Dendritic cell treated with granulocyte-macrophage colony-stimulating factor and Interleukin-4, amounts not matched to agents 40 ng/mL and 50 ng/mL, for 4 days (primary cell): Measurements from ENCODE around the gene SLC1A1.

Source experiments
- H3K27ac Mint-ChIP-seq: one replicate; pipeline ENCODE4 v1.8.0; 2022; ENCODE audit warnings: mild to moderate bottlenecking, mixed read lengths
- H3K27me3 Mint-ChIP-seq: one replicate; pipeline ENCODE4 v1.8.0; 2022; ENCODE audit warnings: mild to moderate bottlenecking, mixed read lengths
- H3K36me3 Mint-ChIP-seq: one replicate; pipeline ENCODE4 v1.8.0; 2022; ENCODE audit warnings: low read depth, mixed read lengths
- H3K4me1 Mint-ChIP-seq: one replicate; pipeline ENCODE4 v1.8.0; 2022; ENCODE audit warnings: low read depth, mixed read lengths
- H3K4me3 Mint-ChIP-seq: one replicate; pipeline ENCODE4 v1.8.0; 2022; ENCODE audit warnings: mild to moderate bottlenecking, moderate library complexity, mixed read lengths
- H3K9me3 Mint-ChIP-seq: one replicate; pipeline ENCODE4 v1.8.0; 2022; ENCODE audit warnings: mixed read lengths
- intact Hi-C: fragments of 100-400 bp; cut with micrococcal nuclease; formaldehyde crosslinking; loops from one replicate; pipeline ENCODE4 v1.15.0; 2022

Gene SLC1A1

DNA sequence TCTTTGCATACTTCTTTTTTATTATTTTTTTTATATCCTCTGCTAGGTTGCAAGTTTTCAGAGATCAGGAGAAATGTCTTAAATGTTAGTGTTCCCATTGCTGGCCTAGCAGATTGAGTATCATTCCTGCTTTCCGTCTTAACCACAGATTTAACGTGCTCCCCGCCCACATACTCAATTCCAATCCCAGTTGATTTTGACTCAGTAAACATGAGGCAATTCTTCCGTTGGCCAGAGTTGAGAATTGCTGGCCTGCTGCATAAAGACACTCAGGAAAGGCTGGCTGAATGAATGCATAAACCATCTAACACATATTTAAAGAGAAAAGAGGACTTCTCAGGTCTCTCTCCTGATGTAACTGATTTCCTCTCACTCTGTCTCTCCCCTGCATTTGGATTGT, 125.0 kb downstream of the SLC1A1 start:
- Mint-ChIP-seq H3K36me3 (no peaks in the 10 kb centered on the region), H3K9me3 (no peaks in the 10 kb centered on the region), H3K27ac (no peak overlapping the region), H3K27me3 (peaks cover 4% of the 10 kb centered on the region), H3K4me1 (peaks cover 4% of the 10 kb centered on the region), H3K4me3 (no peak overlapping the region)
- intact Hi-C loops: no loop called here

DNA sequence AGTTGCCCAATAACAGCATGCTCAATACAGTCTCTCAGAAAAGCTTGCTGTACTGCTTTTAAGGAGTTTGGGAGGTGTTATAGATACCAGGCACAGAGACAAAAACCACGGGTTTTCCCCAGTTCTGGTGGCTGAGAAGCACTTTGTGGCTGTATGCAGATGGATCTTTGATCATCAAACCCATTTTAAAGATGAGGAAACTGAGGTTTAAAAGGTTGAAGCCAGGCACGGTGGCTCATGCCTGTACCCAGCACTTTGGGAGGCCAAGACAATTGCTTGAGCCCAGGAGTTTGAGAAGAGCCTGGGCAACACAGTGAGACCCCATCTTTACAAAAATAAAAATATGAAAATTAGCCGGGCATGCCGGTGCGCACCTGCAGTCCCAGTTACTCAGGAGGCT, 125.5 kb downstream of the SLC1A1 start:
- Mint-ChIP-seq H3K27me3 (peaks cover 4% of the 10 kb centered on the region), H3K4me3 (no peak overlapping the region), H3K4me1 (peaks cover 5% of the 10 kb centered on the region), H3K27ac (no peak overlapping the region), H3K36me3 (no peaks in the 10 kb centered on the region), H3K9me3 (no peaks in the 10 kb centered on the region)
- intact Hi-C loops: no loop called here

DNA sequence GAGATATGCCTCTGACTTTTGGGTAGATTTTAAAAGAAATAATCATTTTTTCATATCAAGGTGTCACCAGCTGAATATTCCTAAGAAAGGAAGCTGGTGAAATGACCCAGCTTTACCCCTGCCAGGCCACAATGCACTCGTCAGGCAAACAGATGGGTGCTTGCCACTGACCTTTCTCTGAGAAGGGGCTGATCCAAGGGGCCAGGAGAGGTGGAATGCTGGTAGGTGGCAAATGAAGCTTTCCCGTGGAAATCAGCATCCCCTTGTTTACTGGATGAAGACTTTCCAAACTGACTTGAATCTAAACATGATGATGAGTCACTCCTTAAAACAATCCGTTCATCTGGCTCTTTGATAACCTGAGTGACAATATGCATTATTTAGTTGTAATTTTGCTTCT, 127.5 kb downstream of the SLC1A1 start:
- Mint-ChIP-seq H3K9me3 (no peaks in the 10 kb centered on the region), H3K4me1 (peaks cover 5% of the 10 kb centered on the region), H3K27ac (no peak overlapping the region), H3K36me3 (no peaks in the 10 kb centered on the region), H3K4me3 (no peak overlapping the region), H3K27me3 (peaks cover 4% of the 10 kb centered on the region)
- intact Hi-C loops: no loop called here

DNA sequence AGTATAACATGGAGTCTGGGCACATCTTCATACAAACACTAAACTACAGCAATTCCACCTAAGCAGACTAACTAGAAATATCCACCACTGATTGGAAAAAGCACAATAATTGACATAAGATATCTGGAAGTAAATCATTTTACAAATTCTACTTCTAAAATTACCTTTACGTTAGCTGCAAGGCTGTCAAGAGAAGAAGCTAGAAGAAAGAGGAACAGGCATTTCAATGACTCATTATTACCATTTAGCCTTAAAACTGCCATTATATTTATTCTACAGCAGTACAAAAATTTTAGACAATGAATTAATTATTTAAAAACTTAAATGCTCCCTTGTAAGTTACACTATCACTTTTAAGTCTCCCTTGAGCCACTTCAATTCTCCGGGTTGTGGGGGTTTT, 128.4 kb downstream of the SLC1A1 start:
- Mint-ChIP-seq H3K27me3 (peaks cover 4% of the 10 kb centered on the region), H3K36me3 (no peaks in the 10 kb centered on the region), H3K4me3 (no peak overlapping the region), H3K27ac (no peak overlapping the region), H3K4me1 (peaks cover 5% of the 10 kb centered on the region), H3K9me3 (no peaks in the 10 kb centered on the region)
- intact Hi-C loops: no loop called here

DNA sequence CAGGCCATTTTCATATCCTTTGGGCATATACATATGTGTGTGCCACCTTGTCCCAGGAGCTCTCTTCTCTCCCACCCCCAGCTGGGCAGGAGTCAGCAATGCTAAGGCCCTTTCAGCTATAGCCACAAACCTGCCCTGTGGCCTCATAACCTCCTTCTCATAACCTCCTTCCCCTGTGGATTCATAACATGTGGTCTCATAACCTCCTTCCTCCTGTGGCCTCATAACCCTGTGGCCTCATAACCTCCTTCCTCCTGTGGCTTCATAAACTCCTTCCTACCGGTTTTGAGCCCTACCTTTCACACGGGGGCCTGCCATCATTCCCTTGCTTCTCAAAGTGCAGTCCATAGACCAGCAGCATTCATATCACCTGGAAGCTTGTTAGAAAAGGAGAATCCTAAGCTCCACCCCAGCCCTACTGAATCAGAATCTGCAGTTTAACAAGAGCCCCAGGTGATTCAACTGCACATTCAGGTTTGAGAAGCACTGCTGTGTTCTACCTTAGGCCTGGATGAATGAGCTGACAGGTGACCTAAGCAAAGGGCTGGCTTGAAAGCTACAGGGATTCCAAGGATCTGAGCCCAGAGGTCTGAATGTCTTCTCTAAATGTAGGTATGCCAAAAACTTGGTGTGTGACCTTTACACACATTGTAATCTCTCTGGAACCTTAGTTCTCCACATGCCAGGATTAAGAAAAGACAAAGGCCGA, 129.9 kb downstream of the SLC1A1 start:
- Mint-ChIP-seq H3K9me3 (no peaks in the 10 kb centered on the region), H3K4me1 (peaks cover 5% of the 10 kb centered on the region), H3K4me3 (no peak overlapping the region), H3K36me3 (no peaks in the 10 kb centered on the region), H3K27ac (no peak overlapping the region), H3K27me3 (peaks cover 4% of the 10 kb centered on the region)
- intact Hi-C loops: no loop called here

DNA sequence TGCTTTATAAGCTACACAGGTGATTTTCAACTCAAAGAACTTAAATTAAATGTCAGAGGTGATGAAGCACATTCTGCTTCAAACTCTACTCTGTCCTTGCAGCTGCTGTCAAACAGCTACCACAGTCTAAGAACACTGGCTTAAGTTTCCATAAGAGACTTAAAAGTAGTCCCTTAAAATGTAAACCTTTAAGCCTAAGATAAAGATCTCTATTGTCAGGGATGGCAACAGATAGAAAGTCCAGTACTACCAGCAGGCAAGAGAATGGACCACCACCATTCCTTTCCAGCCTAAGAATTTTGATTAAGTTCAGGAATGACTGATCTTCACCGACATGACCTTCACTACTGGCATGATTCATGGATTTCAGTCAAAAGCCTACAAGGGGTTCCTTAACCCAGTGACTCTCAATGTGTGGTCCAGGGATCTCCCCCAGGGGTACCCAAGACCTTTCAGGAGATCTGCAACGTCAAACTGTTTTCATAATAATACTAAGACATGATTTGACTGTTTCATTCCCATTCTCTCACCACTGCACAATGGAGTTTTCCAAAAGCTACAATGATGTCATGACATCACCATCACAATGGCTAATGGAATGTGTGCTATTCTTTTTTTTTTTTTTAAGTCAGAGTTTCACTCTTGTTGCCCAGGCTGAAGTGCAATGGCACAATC, 130.8 kb downstream of the SLC1A1 start:
- H3K27ac Mint-ChIP-seq: no peak overlapping the region
- no peak overlapping the region for H3K4me3 Mint-ChIP-seq
- no peaks in the 10 kb centered on the region for H3K9me3 Mint-ChIP-seq
- peaks cover 4% of the 10 kb centered on the region for H3K27me3 Mint-ChIP-seq
- H3K36me3 Mint-ChIP-seq: no peaks in the 10 kb centered on the region
- intact Hi-C loops: no loop called here
- H3K4me1 Mint-ChIP-seq: peaks cover 5% of the 10 kb centered on the region

DNA sequence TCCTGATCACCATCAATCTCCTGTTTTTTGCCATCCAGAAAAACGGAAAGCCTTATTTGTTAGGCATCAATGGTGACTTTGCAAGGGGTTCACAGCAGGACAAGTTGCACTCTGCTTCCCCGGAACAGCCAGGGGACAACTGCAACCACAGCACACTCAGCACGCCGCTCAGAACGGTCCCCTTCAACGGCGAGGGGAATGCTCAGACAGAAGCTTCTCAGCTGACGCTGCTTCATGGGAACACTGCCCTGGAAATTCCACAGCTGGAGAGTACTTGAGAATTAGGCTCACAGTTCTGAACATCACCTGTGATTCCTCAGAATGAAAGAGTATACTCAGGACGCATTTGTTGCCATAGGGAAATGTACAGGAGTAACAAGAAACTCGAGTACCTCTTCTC, 131.7 kb downstream of the SLC1A1 start:
- Mint-ChIP-seq H3K4me1 (peaks cover 5% of the 10 kb centered on the region), H3K36me3 (no peaks in the 10 kb centered on the region), H3K4me3 (no peak overlapping the region), H3K9me3 (no peaks in the 10 kb centered on the region), H3K27ac (no peak overlapping the region), H3K27me3 (peaks cover 7% of the 10 kb centered on the region)
- intact Hi-C loops: no loop called here

DNA sequence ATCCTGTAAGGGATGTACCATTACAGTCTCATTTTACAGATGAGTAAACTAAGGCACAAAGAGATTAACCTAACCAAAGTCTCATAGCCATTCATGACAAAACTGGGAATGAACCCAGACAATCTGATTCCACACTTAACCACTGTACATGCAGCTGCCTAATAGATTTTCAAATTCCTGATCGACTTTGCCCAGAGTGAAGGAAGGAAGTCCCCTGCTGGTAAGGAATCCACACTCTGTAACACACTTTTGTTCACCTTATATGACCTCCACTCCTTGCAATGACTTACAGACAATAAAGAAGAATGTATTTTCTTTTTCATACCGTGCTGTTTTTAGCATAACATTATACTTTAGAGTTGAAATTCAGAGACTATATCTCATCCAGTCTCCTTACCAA, 140.6 kb downstream of the SLC1A1 start:
- H3K4me3 Mint-ChIP-seq: no peak overlapping the region
- H3K9me3 Mint-ChIP-seq: no peaks in the 10 kb centered on the region
- no peaks in the 10 kb centered on the region for H3K4me1 Mint-ChIP-seq
- intact Hi-C loops: no loop called here
- H3K27ac Mint-ChIP-seq: no peak overlapping the region
- H3K27me3 Mint-ChIP-seq: peaks cover 7% of the 10 kb centered on the region
- no peaks in the 10 kb centered on the region for H3K36me3 Mint-ChIP-seq
